Left kidney (tissue), 8 donors: ENCODE measurements around the gene MRPL30. TPM values are rescaled to one million over a fixed set of nuclear protein-coding genes. Genes with fewer than 3 reads are reported as not detected.
"Not testable (repeated sequence)": the region's sequence is repeated elsewhere in the genome, so short reads cannot be mapped to it uniquely, and the experiment has no call there.

Experiments
- DNase-seq: peaks from one replicate; pipeline ENCODE4 v3.0.0-alpha.2; 2013
- long read RNA-seq, 8 donors: transcript quantifications; one replicate each; lab custom pipeline, GENCODE V29; 2026
- polyA plus RNA-seq: library from polyadenylated mRNA; unstranded; fragments of 120-200 nt; gene quantifications from one replicate; pipeline ENCODE4 v1.2.1, GENCODE V29; 2013; ENCODE audit not compliant: insufficient read length

The MRPL30 gene
- polyA plus RNA-seq, result 57.3 TPM
- long read RNA-seq, donor 1, transcript MRPL30-201 (6 exons, 2,605 nt), result major isoform, 26 of 29 reads
- long read RNA-seq, donor 1, partial matches to known transcripts, result 0 of 29 reads
- long read RNA-seq, donor 1, other reads (novel, unspliced or antisense), result 0 of 29 reads
- long read RNA-seq, donor 2, transcript MRPL30-201 (6 exons, 2,605 nt), result major isoform, 21 of 23 reads
- long read RNA-seq, donor 2, partial matches to known transcripts, result 0 of 23 reads
- long read RNA-seq, donor 2, other reads (novel, unspliced or antisense), result 0 of 23 reads
- long read RNA-seq, donor 3, transcript MRPL30-201 (6 exons, 2,605 nt), result major isoform, 13 of 19 reads
- long read RNA-seq, donor 3, partial matches to known transcripts, result 5 of 19 reads
- long read RNA-seq, donor 3, other reads (novel, unspliced or antisense), result 0 of 19 reads
- long read RNA-seq, donor 4, partial matches to known transcripts, result 5 of 10 reads
- long read RNA-seq, donor 4, other reads (novel, unspliced or antisense), result 0 of 10 reads
- long read RNA-seq, donor 5, transcript MRPL30-201 (6 exons, 2,605 nt), result major isoform, 31 of 38 reads
- long read RNA-seq, donor 5, partial matches to known transcripts, result 6 of 38 reads
- long read RNA-seq, donor 5, other reads (novel, unspliced or antisense), result 0 of 38 reads
- long read RNA-seq, donor 6, transcript MRPL30-202 (4 exons, 562 nt), result minor isoform, 12 of 29 reads
- long read RNA-seq, donor 6, transcript MRPL30-201 (6 exons, 2,605 nt), result major isoform, 17 of 29 reads
- long read RNA-seq, donor 6, partial matches to known transcripts, result 0 of 29 reads
- long read RNA-seq, donor 6, other reads (novel, unspliced or antisense), result 0 of 29 reads
- long read RNA-seq, donor 7, transcript MRPL30-201 (6 exons, 2,605 nt), result major isoform, 20 of 23 reads
- long read RNA-seq, donor 7, partial matches to known transcripts, result 0 of 23 reads
- long read RNA-seq, donor 7, other reads (novel, unspliced or antisense), result 0 of 23 reads
- long read RNA-seq, donor 8, partial matches to known transcripts, result 0 of 4 reads
- long read RNA-seq, donor 8, other reads (novel, unspliced or antisense), result 0 of 4 reads

GRCh38 chr2:99180755-99181623 is at the start of gene MRPL30, which contains the start of gene MITD1:
MRPL30 (plus strand) TSS chr2:99181184; CDS start chr2:99186204, 5,020 bp downstream.
MITD1 (minus strand) TSS chr2:99181058; CDS start chr2:99180981, 77 bp downstream.
- peak; percentile 97 for DNase-seq

GRCh38 chr2:99135044-99135556 is 45.9 kb upstream of the MRPL30 start:
- not testable (repeated sequence) for DNase-seq

GRCh38 chr2:99139003-99139402 is 42.0 kb upstream of the MRPL30 start:
- DNase-seq, result no peak

GRCh38 chr2:99140056-99140859 is 40.7 kb upstream of the MRPL30 start:
- no peak for DNase-seq

GRCh38 chr2:99140860-99141109 is 40.2 kb upstream of the MRPL30 start:
- DNase-seq, result no peak

GRCh38 chr2:99141110-99142108 is 39.6 kb upstream of the MRPL30 start, which contains the start of gene C2orf15:
C2orf15 (plus strand) TSS chr2:99141707; CDS start chr2:99150559, 8,852 bp downstream.
- DNase-seq, result peak; percentile 93

GRCh38 chr2:99150706-99151105 is 30.3 kb upstream of the MRPL30 start:
- no peak for DNase-seq

- no peak for DNase-seq
Observed at GRCh38 chr2:99152199-99152895, 28.6 kb upstream of the MRPL30 start.

GRCh38 chr2:99153921-99154604 is 26.9 kb upstream of the MRPL30 start:
- DNase-seq, result no peak

- DNase-seq, result peak; percentile 92
Observed at GRCh38 chr2:99154643-99155536, 26.1 kb upstream of the MRPL30 start, which contains the start of the genes LIPT1 and TSGA10. LIPT1 (plus strand) TSS chr2:99154967; CDS start chr2:99161958, 6,991 bp downstream. TSGA10 (minus strand) TSS chr2:99154942; CDS start chr2:99109439, 45,503 bp downstream.

GRCh38 chr2:99156891-99157290 is 24.1 kb upstream of the MRPL30 start:
- no peak for DNase-seq

- no peak for DNase-seq
Observed at GRCh38 chr2:99158599-99158998, 22.4 kb upstream of the MRPL30 start.

GRCh38 chr2:99159594-99159993 is 21.4 kb upstream of the MRPL30 start:
- DNase-seq, result no peak

- no peak for DNase-seq
Observed at GRCh38 chr2:99166218-99166617, 14.8 kb upstream of the MRPL30 start.

GRCh38 chr2:99169534-99169933 is 11.4 kb upstream of the MRPL30 start:
- no peak for DNase-seq

- DNase-seq, result no peak
Observed at GRCh38 chr2:99171377-99172140, 9.4 kb upstream of the MRPL30 start.
